NCI-H146 treated with DMSO at 0.1 percent for 48 hours (cell line): ENCODE results near the gene METTL21C.

Experiments
- DNase-seq: peaks from one replicate; lab custom pipeline; 2025; ENCODE audit not compliant: unreplicated experiment; lab: John Stamatoyannopoulos, UW

The METTL21C gene

DNA sequence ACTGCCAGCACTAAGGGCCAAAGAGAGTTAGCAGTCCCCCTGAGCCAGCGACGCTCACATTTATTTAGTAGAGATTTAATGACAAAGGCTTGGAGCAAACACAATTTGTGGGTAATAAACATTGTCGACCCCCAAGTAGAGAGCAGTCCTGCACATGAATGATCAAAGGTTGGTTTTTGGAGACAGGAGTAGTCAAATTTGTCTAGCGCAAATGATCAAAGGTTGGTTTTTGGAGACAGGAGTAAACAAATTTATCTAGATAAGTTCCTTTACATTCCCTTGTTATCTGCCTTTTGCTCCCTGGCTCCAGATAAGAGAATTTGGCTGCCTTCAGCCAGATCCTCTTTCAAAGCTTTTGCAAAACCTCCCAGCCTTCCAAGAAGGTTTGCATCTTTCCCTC, 26.9 kb downstream of the METTL21C start:
- no peak for DNase-seq

DNA sequence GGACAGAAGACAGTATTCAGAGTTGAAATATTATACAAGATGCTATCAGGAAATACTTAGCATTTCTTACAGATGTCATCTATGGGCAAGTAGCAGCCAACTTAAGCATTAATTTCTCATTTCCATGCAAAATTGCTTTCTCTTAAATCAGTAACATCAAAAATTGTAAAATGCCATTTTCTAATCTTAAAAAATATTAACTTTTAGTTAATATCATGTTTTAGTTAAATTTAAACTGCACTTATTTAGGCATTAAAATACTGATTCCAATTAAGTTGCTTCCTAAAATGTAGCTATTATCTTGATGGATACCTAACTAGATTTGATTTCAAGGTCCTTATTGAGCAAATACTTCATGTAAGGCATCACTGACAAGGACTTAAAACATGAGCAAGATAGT, 27.8 kb downstream of the METTL21C start:
- DNase-seq: no peak

DNA sequence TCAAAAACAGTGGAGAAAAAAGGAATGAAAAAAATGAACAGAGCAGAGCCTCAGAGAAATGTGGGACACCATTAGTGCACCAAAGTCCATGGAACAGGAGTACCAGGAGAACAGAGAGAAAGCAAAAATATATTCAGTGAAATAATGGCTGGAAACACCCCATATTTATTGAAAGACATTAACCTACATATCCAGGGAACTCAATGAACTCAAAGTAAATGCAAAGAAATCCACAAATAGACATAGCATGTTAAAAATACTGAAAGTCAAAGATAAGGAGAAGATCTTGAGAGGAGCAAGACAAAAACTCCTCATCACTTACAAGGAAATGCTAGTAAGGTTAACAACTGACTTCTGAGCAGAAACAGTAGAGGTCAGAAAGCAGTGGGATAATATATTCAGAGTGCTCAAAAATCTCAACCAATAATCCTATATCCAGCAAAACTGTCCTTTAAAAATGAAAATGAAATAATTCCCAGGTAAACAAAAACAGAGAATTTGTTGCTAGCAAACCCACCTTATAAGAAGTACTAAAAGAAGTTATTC, 35.6 kb downstream of the METTL21C start:
- DNase-seq: no peak

DNA sequence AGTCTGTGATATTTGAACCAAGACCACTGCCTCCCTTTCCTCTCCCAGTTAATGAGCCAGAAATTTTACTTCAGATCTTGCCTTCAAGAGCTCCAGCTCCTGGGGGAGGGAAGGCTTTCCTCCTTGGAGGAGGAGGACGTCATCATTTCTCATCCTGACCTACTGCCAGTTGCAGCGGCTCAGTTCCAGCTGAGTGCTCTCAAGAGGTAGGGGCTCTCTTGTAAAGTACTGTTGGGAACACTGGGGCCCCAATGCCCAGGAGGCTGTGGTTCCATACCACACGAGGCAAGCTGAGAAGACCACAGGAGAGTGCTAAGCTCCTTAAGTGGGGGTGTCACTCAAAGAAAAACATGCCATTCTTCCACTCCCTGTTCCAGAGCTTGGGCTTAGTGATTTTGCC, 36.2 kb downstream of the METTL21C start:
- DNase-seq: no peak

DNA sequence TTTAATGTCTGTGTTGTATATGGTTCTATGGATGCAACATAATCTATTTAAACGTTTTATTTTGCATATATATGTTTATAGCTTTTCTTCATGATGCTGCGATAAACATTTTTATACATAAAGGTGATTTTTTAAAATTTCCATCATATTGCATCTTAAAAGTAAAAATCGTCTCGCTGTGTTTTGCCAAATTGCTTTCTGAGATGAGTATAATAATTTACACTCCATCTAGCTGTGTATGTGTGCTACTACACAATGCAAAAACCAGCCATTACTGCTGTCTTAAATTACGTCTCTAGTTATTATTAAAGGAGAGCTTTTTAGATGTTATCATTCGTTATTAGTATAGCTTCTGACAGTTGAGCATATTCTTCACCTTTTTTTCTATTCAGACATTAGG, 37.2 kb downstream of the METTL21C start:
- no peak for DNase-seq

DNA sequence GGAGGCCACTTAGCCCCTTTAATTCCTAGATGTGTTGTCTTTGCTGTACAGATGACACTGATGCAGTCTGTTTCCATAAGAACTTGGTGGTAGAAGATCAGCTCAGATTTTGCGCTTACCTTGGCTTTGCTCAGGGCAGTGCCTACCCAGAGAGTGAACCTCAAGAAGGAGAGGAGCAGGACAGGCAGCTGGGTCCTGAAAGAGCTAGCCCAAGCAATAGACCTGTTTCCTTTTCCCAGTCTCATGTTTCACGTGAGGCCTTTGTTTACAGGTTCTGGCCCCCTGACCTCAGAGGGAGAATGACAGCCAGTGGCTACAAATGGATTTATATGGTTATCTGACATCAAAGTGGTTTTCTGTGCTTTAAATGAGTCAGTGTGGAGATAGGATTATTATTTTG, 40.1 kb downstream of the METTL21C start:
- no peak for DNase-seq

DNA sequence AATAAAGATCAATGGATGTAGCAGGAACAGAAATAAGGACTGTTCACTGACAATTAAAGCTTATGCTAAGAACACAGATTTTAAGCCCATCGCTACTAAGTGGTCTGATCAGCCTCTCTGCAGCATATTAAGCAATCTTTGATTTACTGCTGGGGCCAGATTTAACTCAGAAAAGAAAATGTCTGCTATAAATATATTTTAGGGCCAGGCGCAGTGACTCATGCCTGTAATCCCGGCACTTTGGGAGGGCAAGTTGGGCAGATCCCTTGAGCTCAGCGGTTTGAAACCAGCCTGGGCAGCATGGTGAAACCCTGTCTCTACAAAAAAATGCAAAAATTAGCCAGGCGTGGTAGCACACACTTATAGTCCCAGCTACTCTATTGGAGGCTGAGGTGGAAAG, 43.0 kb downstream of the METTL21C start:
- DNase-seq: no peak

DNA sequence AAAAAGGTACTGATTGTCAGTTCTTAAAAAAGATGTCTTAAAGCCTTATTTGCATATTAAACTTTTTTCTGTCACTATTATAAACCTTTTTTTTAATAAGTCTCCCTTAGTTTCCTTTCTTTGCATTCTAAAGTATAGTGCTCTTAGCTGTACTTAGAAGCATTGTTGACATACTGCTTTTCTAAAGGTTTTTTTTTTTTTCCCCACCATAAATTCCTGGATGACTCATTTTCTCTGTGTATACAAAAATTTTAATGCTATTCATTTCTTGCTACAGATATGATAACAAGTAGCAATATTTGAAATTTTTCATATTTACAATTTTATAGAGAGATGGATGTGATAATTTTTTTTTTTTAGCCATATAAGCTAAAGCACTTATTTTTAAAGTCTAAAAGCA, 43.5 kb downstream of the METTL21C start:
- no peak for DNase-seq

DNA sequence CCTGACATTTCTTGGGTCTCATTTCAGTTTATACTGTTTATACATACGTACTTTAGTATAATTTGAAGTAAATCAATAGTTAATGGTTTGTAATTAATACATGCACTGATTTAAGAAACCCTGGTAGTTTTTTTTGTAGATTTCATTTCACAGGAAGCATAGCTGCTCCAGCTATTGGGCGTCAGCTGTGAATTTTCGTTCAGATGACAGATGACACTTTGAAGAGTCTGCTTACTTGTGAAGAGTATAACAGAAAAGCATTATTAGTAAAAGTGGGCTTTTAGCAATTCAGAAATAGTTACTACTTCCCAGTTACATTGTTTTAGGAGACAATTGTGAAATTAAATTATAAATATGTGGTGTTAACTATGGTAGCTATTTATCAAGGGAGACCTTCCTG, 44.4 kb downstream of the METTL21C start:
- no peak for DNase-seq

DNA sequence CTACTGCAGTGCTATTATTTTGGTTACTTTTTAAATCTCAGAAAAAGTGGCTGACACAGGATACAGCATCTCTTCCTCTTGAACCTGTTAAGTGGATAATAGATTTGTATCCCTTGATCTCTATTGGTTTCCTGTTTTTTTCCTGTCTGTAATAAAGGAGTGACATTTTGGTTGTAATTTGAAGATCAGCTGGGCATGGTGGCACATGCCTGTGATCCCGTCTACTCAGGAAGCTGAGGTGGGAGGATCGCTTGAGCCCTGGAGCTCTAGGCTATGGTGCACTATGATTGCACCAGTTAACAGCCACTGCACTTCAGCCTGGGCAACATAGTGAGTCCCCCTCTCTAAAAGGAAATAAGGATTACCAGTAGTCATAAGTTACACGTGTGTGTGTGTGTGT, 46.8 kb downstream of the METTL21C start:
- no peak for DNase-seq

DNA sequence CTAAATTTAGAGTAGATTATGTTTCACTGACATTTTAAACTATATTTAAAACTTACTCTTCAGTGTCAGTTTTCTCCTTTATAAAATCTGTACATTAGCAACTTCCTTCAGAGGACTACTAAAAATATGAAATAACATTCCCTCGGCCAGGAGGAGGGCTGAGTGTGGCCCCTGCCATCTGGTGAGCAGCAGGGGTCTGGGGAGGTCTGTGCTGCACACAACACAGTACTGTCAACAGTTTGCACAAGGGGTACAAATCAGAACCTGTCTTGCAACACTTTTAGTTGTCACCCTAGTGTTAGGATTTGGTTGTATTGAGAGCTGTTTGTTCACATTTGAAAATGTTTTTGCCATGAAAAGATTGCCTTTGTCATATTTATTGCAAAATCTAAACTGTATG, 49.1 kb downstream of the METTL21C start:
- DNase-seq: no peak

GRCh38 chr13:102643656-102644055, 51.2 kb downstream of the METTL21C start:
- DNase-seq: no peak

GRCh38 chr13:102642475-102642874, 52.4 kb downstream of the METTL21C start:
- no peak for DNase-seq

GRCh38 chr13:102642029-102642428, 52.8 kb downstream of the METTL21C start:
- no peak for DNase-seq

GRCh38 chr13:102638741-102639140, 56.1 kb downstream of the METTL21C start:
- DNase-seq: no peak
